NCI-H2107 treated with DMSO at 0.1 percent for 48 hours (cell line): ENCODE data around the gene RRN3.
A peak's percentile ranks its signal among the peaks of the same experiment; 100 is the strongest.
"Not testable (repeated sequence)": the region's sequence is repeated elsewhere in the genome, so short reads cannot be mapped to it uniquely, and the experiment has no call there.

Source experiments
- DNase-seq: peaks from one replicate; lab custom pipeline; 2025; ENCODE audit not compliant: unreplicated experiment; lab: John Stamatoyannopoulos, UW

The RRN3 gene

DNA sequence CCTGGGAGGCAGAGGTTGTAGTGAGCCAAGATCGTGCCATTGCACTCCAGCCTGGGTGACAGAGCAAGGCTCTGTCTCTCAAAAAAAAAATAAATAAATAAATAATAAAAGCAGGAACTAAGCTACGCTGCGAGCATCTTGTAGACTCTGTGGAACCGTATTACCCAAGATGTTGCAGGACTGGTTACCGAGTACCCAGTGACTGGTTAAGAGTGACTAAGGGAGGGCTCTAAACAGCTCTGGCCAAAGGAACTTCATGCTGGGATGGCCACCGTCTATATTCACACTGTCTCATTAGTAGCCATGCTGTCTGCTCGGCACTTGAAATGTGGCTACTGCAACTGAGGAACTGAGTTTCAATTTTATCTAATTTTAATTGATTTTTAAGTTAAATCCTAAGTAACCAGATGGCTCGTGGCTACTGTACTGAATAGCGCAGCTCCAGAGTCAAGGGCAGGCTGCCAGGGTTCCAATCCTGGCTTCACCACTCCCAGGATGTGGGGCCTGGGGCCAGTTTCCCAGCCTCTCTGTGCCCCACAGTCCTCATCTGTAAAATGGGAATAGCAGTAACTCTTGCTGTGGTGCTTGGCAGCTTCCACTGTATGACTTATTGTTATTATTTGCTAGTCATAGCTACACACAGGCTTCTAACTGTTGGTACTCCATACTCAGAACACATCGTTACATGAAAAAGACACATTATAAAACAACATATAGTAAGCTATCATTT, 41.2 kb downstream of the RRN3 start:
- DNase-seq, result no peak

DNA sequence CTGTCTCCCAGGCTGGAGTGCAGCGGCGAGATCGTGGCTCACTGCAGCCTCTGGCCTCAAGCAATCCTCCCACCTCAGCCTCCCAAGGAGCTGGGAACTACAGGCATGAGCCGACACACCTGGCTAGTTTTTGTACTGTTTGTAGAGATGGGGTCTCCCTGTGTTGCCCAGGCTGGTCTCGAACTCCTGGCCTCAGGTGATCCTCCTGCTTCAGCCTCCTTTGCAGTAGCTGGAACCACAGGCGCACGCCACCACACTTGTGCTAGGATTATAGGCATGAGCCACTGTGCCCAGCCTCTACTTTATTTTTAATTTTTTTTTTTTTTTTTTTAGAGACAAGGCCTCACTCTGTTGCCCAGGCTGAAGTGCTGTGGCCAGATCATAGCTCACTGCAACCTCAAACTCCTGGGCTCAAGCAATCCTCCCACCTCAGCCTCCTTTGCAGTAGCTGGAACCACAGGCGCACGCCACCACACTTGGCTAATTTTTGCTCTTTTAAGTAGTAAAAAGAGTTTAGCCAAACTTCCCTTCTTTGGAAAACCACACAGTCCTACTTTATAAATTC, 42.6 kb downstream of the RRN3 start:
- DNase-seq, result no peak

DNA sequence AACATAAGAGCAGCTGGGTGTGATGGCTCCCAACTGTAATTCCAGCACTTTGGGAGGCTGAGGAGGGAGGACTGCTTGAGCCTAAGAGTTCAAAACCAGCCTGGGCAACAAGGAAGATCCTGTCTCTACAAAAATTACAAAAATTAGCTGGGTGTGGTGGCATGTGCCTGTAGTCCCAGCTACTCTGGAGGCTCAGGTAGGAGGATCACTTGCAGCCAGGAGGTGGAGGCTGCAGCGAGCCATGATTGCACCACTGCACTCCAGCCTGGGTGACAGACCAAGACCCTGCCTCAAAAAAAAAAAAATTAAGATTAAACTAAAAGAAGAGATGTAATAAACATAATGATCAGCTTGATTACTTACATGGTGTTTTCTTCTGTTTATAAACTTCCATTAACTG, 43.6 kb downstream of the RRN3 start:
- not testable (repeated sequence) for DNase-seq

DNA sequence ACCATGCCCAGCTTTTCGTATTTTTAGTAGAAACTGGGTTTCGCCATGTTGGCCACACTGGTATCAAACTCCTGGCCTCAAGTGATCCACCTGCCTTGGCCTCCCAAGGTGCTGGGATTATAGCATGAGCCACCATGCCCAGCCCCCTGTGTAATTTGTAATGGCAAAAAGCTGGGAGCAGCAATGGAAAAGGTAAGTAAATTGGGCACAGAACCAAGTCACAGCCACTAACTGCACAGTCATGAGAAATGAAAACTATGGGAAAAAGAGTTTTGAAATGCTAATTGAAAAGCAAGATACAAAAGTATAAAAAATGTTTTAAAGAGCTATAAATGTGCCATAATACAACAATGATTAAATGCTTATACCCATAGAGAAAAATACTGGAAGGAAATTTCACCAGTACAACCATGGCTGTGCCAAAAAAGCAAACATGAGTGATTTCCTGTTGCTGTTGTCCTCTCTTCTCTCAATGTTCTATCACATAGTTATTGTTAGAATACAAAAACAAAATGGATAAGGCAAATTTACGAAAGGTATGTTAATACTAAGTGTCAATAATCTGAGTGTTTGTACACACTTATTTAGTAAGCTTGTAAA, 44.4 kb downstream of the RRN3 start:
- no peak for DNase-seq

DNA sequence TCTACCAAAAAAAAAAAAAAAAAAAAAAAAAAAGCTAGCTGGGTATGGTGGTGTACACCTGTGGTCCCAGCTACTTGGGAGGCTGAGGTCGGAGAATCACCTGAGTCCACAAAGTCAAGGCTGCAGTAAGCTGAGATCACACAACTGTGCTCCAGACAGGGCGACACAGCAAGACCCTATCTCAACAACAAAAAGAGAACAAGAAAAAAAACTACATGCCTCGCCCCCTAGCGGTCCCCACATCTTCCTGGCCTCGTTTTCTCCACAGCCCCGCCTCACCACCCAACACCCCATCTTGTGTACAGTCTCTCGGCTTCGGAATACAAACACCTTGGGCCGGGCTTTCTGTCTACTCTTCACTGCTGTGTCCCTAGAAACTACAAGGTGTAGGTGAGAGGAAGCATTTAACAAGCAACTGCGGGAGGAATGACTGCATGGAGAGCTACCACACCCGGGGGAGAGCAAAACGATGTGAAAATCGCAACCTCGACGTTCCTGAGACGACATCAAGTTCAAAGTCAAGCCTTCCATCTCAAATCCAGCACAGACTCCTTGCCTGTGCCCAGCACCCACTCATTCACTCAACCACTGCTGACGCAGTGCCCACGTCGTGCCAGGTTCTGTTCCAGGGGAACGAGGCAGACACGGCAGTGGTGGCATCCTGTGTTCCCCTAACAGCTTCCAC, 47.2 kb downstream of the RRN3 start:
- DNase-seq, result no peak

DNA sequence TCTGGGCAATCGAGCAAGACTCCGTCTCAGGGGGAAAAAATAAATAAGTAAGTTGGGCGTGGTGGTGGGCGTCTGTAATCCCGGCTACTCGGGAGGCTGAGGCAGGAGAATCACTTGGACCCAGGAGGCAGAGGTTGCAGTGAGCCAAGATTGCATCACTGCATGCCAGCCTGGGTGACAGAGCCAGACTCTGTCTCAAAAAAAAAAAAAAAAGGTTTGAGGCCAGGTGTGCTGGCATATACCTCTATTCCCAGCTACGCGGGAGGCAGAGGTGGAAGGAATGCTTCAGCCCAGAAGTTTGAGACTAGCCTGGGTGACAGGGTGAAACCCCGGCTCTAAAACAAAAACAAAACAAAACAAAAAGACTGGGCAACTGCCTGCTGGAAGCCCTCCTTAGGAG, 48.8 kb downstream of the RRN3 start:
- not testable (repeated sequence) for DNase-seq

DNA sequence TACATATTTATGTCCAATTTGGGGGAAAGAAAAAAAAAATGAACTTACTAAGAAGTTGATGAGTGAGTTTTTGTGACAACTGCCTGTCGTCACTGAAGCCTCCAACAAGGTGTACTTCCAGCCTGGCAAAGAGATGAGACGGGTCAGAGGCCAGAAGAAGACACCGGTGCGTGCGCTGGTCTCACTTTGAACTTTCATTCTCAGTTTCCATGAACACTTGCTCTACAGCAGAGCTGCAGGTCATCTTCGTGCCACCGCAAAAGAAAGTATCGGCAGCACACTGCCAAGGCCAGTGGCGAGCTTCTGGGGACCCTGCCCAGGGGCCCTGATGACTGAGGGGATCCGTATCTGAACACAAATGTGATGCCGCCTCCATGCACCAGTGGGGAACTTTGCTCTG, 49.8 kb downstream of the RRN3 start:
- no peak for DNase-seq

DNA sequence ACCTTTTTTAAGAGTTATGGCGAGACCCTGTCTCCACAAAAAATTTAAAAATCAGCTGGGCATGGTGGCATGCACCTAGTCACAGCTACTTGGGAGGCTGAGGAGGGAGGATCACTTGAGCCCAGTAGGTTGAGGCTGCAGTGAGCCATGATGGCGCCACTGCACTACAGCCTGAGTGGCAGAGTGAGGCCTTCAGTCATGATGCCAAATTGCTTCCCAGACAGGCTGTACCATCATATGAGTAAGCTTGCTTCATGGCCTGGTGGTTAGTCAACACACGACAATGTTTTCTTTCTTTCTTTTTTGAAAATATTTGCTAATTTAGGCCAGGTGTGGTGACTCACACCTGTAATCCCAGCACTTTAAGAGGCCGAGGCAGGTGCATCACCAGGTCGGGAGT, 50.7 kb downstream of the RRN3 start:
- no peak for DNase-seq

DNA sequence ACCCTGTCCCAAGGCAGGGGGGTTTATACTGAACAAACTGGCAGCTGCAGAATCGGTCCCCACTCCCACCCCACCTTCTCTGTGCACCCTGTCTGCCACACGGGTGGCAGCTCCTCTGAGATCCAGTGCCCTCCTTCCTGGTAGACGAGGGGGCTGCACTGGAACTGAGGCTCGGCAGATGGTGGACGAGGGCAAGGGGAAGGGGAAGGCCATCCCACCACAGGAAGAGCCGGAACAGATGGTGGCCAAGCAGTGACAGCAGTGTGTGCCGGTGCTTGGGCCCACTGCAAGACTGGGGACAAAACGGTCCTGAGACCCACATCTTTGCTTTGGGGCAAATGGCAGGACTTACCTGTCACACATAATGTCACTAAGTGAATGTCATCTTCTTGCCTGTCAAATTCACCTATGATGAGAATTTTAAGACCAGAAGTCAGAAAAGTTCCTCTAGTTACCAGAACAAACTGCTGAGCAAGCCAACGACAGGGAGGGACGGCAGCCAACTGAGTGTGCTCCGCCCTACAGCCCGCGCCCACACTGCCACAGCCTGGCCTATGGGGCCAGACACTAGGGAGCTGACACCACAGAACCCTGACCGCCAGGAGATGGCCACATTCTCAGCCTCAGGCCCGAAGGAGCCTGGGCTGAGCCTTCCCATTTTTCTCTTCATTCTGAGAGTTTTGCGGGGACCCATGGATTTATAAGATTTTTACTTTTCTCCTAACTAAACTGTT, 52.6 kb downstream of the RRN3 start:
- DNase-seq, result no peak

DNA sequence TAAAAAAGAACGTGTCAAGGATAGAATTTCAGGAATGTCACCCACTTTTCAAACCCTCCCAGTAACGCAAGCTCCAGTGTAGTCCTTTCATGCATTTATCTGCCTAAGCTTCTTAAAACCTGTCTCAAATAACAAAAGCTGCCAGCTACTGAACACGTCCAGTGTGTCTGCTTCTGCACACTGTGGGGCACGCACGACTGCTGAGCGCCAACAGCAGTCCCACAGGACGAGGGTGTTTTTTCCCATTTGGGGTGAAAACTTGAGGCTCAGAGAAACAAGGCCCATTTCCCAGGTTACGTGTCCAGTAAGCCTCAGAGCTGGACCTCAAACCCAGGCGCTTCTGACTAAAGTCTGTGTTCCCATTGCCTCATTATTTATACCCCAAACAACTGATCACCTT, 55.4 kb downstream of the RRN3 start:
- no peak for DNase-seq

DNA sequence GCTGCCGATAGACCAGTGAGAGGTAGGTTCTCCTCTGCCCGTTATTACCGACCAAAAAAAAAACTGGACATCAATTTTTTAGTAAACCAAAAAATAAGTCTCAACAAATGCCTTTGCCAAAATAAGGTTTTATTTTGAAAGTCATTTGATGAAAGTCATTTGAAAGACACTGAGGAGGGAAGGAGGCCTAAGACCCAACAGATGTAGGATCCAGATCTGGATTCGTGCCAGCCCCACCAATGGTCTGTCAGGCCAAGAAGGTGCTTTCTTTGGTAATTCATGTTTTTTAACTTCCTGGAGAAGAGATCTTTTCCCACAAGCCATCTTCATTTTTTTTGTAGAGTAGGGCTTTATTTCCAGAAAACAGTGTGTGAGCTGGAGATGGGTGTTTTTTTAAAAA, 56.3 kb downstream of the RRN3 start:
- DNase-seq, result no peak

DNA sequence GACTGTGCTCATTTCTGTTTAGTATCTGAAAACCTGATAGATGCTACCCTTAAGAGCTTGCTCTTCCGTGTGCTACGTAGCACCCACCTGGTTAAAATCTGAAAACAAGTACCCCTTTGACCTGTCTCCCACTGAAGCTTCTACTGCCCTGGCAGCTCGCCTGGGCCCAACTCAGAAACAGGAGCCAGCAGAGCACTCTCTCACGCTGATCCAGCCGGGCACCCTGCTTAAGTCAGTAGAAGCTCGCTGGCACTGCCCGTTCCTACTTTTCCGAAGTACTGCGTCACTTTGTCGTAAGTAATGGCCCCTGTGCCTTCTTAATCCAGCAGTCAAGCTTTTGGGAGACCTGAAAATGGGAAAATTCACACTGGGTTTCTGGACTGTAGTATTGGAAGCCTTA, 57.1 kb downstream of the RRN3 start:
- DNase-seq, result no peak

DNA sequence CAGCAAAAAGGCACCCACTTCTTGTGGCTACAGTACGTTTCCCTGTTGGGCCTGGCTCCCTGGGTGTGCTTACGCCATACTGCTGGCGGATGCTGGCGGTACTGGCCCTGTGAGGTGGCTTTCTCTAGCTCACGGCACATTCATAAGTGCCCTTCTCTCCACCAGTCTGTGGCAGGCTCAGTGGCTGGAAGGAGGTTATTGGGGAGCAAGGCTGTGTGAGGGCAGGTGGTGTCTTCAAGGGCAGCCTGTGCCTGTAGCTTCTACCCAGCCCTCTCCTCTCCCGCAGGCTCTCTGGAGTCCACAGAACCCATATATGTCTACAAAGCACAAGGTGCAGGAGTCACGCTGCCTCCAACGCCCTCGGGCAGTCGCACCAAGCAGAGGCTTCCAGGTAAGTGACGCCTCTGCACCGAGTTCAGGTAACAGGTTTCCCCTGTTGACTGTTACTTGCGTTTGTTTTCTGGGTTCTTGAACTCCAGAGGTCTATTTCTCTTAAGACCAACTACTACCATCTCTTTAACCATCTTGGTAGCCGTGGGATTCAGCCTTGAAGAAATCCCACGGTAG, 58.8 kb downstream of the RRN3 start:
- no peak for DNase-seq

DNA sequence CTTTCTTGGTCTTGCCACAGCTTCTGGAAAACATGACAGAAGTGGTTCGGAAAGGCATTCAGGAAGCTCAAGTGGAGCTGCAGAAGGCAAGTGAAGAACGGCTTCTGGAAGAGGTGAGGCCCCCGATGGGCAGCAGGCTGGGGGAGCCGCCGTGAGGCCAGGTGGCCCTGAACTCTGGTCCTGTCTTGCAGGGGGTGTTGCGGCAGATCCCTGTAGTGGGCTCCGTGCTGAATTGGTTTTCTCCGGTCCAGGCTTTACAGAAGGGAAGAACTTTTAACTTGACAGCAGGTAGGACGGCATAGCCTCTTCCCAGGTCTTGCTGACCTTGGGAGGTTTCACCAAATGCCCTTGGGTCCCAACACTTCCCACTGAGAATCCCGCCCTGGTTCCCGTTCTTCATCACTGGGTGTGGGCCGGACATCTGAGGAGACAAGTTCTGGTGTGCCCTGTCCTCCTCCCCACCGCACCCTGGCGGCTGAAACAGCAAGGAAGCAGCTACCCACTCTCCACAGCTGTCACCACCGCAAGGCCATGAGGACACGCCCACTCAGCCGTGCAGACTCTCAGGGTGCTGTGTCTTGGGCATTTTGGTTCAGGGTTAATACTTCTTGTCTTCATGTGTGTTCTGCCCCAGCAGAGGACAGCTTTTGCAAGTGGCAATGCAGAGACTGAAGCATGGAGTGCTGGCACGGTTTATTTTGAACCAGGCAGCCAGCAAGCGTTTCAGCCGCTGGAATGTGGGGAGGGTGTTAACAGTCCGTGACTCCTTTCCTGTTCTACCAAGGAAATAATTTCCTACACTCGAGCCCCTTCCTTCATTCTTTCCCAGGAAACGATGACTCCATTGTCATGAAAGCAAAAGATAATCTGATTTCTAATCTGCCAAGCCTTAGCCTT, 59.6 kb downstream of the RRN3 start:
- no peak for DNase-seq

DNA sequence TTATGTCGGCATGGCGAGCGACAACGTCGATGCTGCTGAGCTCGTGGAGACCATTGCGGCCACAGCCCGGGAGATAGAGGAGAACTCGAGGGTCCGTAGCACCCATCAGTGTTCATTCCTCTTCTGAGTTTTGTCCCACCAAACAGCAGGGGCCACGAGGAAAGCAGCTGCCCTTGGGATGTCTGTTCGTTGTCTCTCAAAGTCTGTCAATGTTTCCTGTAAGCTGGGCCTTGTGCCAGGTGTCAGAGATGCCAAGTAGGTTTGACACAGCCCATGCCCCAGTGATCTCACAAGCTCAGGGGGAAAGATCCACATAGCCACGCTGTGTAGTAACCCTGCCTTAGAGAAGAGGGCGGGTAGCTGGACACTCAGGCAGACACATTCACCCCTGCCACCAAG, 60.8 kb downstream of the RRN3 start:
- no peak for DNase-seq

DNA sequence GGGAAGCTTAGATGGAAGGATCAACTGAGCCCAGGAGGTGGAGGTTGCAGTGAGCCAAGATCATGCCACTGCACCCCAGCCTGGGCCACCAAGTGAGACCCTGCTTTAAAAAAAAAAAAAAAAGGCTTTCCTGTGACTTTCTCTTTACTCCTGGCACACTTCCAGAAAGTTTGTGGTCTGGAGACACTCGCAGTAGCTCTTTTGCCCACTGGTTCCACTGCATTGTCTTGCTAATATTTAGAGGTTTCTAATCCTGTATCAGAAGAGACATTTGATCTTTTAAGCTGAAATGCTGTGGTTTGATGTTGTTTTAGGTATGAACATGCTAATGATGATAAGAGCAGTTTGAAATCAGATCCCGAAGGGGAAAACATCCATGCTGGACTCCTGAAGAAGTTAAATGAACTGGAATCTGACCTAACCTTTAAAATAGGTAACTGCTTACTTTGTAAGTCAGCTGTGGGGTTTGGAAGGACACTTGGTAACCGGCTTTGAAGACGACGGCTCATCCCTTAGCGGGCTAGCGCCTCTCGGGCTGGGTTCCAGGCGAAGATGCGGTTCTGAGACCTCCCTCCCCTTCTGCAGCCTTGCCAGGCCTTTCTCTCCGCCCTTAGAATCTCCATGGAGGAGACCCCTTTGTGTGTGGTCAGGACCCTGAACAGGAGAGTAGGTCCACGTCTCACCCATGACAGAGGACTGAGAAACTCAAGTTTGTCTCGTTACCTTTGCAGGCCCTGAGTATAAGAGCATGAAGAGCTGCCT, 61.3 kb downstream of the RRN3 start:
- DNase-seq, result peak; percentile 61

DNA sequence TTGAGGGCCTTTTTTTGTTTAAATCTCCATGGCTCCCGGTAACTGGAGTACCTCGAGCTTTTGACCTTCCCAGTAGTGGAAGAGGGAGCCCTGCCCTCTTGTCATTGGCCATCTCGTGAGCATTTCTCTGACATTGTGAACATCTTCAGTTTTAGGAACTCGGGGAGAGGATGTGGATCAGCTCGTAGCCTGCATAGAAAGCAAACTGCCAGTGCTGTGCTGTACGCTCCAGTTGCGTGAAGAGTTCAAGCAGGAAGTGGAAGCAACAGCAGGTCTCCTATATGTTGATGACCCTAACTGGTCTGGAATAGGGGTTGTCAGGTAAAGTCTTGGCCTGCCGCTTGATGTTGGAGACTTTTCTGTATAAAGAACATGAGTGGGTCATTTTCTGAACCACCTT, 62.5 kb downstream of the RRN3 start:
- DNase-seq, result no peak

DNA sequence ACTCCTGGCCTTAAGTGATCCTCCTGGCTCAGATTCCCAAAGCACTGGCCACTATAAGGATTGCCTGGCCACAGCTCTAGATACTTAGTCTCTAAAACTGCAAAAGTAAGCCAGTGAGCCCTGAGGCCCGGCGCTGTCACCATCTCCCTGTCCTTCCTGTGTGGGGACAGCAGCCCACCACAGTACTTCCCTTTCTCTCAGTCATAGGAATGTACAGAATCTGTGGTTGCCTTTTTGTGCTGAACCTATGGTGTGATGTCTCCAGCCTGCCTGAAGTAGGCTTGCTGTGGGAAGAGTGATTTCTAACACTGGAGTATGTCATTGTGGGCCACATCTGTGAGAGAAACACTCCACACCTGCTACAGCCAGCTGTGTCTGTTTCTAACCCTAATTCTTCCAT, 62.9 kb downstream of the RRN3 start:
- no peak for DNase-seq

DNA sequence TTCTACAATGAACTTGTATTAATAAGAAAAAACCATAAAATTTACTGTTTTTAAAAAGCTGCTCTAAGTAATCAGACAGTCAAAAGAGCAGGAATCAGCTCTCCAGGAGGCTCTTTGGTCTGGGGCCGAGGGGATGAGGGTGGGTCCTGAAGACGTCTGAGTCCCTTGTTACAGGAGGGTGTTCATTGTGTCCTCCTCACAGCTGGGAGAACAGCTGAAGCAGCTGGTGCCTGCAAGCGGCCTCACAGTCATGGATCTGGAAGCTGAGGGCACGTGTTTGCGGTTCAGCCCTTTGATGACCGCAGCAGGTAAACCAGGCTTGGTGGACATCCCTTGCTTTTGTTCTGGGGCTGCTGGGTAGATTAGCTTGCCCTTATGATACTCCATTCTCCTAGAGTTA, 64.3 kb downstream of the RRN3 start:
- DNase-seq, result not testable (repeated sequence)
